T-helper 2 cell treated with Interferon-gamma antibody and Interleukin-4, amounts not matched to agents 5 μg/mL and 100 μg/mL, for 36 hours (primary cell): ENCODE results near the gene RANBP1.

Source experiments
- DNase-seq: peaks from one replicate; pipeline ENCODE4 v3.0.0; 2021; ENCODE audit warnings: low spot score
- H3K27ac Mint-ChIP-seq: one replicate; pipeline ENCODE4 v1.8.0; 2021; ENCODE audit warnings: mild to moderate bottlenecking, mixed read lengths
- H3K27me3 Mint-ChIP-seq: one replicate; pipeline ENCODE4 v1.8.0; 2021; ENCODE audit warnings: low read depth, mixed read lengths
- H3K36me3 Mint-ChIP-seq: one replicate; pipeline ENCODE4 v1.8.0; 2021; ENCODE audit warnings: low read depth, mixed read lengths
- H3K4me1 Mint-ChIP-seq: one replicate; pipeline ENCODE4 v1.8.0; 2021; ENCODE audit warnings: low read depth, mixed read lengths
- H3K4me3 Mint-ChIP-seq: one replicate; pipeline ENCODE4 v1.8.0; 2022; ENCODE audit warnings: mild to moderate bottlenecking, moderate library complexity, mixed read lengths
- H3K9me3 Mint-ChIP-seq: one replicate; pipeline ENCODE4 v1.8.0; 2021; ENCODE audit warnings: mixed read lengths

The RANBP1 gene

DNA sequence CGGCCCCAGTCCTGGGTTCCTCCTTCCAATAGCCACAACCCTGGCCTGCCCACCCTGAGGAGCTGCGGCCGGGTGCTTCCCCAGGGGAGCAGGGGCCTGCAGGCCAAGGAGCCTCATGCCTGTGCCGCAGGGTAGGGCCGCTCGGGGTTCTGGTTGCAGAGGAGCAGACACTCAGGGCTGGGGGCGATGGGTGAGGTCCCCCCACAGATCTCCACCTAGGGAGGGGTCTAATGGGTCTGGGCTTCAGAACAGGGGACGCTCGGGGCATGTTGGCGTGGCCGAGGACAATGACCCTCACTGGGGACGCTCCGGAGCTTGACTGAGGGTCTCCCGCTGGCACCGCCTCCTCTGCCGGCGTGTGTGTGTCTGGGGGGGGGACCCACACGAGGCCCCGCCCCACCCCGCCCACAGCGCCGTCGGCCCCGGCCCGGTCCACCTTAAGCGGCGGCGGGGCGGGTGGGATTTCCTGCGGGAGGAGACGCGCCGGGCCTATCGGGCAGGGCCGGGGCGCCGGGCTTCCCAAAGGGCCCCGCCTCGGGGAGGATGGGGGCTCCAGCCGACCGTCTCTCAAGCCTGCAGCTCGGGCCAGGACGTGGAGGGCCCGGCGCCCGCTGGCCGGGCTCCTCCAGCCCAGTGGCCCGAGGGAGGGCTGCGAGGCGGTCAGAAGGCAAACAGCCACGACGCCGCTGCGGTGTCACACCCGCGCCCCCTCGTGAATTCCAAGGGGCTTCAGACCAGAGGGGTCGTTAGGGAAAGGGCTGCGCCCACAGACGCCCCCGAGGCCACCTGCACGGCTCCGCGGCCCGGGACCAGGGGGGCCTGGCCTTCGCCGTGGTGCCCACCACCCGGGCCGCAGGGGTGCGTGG is 15.1 kb downstream of the RANBP1 start:
- peak; percentile 66 for DNase-seq
- H3K4me3 Mint-ChIP-seq = peak overlapping the region; percentile 65
- no peaks in the 10 kb centered on the region for H3K27me3 Mint-ChIP-seq
- H3K27ac Mint-ChIP-seq = no peak overlapping the region
- peaks cover 13% of the 10 kb centered on the region for H3K36me3 Mint-ChIP-seq
- H3K4me1 Mint-ChIP-seq = peaks cover 11% of the 10 kb centered on the region
- H3K9me3 Mint-ChIP-seq = no peaks in the 10 kb centered on the region

DNA sequence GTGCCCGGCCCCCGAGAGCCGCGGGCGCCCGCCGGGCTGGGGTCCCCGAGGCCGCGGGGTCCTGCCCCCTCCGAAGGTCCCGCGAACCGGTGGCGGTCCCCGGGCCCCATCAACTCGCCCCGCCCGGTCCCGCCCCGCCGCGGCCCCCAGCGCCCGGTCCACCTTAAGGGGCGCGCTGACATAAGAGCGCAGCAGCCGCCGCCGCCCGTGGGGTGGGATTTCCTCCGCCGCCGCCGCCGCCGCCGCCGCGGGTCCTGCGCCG is 15.6 kb downstream of the RANBP1 start, which contains the start of gene ZDHHC8:
ZDHHC8 (plus strand) TSS at position 208 of the 262 bp plus-strand sequence. CDS start 144 bp downstream, outside the sequence.
- no peaks in the 10 kb centered on the region for H3K27me3 Mint-ChIP-seq
- H3K9me3 Mint-ChIP-seq = no peaks in the 10 kb centered on the region
- H3K4me3 Mint-ChIP-seq = peak within 1 kb of the TSS; percentile 72
- H3K4me1 Mint-ChIP-seq = peaks cover 11% of the 10 kb centered on the region
- H3K27ac Mint-ChIP-seq = peak within 1 kb of the TSS; percentile 45
- peaks cover 10% of the 10 kb centered on the region for H3K36me3 Mint-ChIP-seq
- DNase-seq = no peak

GRCh38 chr22:20131859-20132685 is 16.2 kb downstream of the RANBP1 start:
- H3K27me3 Mint-ChIP-seq = no peaks in the 10 kb centered on the region
- peaks cover 11% of the 10 kb centered on the region for H3K4me1 Mint-ChIP-seq
- no peak overlapping the region for H3K27ac Mint-ChIP-seq
- peaks cover 8% of the 10 kb centered on the region for H3K36me3 Mint-ChIP-seq
- H3K9me3 Mint-ChIP-seq = no peaks in the 10 kb centered on the region
- H3K4me3 Mint-ChIP-seq = peak overlapping the region; percentile 72
- no peak for DNase-seq

- Mint-ChIP-seq H3K9me3 (no peaks in the 10 kb centered on the region), H3K4me1 (peaks cover 11% of the 10 kb centered on the region)
- no peak for DNase-seq
Measured at GRCh38 chr22:20132686-20133246, 16.9 kb downstream of the RANBP1 start.

GRCh38 chr22:20133930-20134549 is 18.1 kb downstream of the RANBP1 start:
- Mint-ChIP-seq H3K4me3 (peak overlapping the region; percentile 67), H3K27me3 (no peaks in the 10 kb centered on the region), H3K36me3 (no peaks in the 10 kb centered on the region), H3K9me3 (no peaks in the 10 kb centered on the region), H3K4me1 (peaks cover 9% of the 10 kb centered on the region), H3K27ac (peak overlapping the region; percentile 15)
- DNase-seq = no peak

More at GRCh38 chr22:20132686-20133246, 16.9 kb downstream of the RANBP1 start:
- Mint-ChIP-seq H3K27me3 (no peaks in the 10 kb centered on the region), H3K27ac (peak overlapping the region; percentile 45), H3K36me3 (peaks cover 2% of the 10 kb centered on the region), H3K4me3 (peak overlapping the region; percentile 72)

DNA sequence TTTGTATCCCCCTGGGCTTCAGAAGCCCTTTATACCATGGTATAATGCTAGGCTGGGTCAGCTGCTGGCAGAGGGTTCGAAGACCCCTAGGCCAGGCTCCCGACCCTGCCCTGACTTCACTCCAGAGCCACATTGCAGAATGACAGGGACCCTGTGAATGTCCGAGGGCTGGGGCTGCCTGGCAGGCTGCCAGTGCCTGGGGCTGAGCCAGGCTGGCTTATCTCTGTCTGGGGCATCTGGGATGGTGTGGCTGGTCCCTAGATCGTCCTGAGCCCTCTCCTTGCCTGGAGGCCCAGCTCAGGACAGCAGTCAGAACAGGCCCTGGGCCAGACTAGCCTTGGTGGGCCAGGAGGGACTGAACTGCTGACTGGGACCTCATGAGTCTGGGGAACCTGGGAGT is 19.4 kb downstream of the RANBP1 start:
- Mint-ChIP-seq H3K9me3 (no peaks in the 10 kb centered on the region), H3K27me3 (no peaks in the 10 kb centered on the region), H3K36me3 (no peaks in the 10 kb centered on the region), H3K27ac (no peak overlapping the region), H3K4me3 (no peak overlapping the region), H3K4me1 (peaks cover 8% of the 10 kb centered on the region)
- DNase-seq = no peak

DNA sequence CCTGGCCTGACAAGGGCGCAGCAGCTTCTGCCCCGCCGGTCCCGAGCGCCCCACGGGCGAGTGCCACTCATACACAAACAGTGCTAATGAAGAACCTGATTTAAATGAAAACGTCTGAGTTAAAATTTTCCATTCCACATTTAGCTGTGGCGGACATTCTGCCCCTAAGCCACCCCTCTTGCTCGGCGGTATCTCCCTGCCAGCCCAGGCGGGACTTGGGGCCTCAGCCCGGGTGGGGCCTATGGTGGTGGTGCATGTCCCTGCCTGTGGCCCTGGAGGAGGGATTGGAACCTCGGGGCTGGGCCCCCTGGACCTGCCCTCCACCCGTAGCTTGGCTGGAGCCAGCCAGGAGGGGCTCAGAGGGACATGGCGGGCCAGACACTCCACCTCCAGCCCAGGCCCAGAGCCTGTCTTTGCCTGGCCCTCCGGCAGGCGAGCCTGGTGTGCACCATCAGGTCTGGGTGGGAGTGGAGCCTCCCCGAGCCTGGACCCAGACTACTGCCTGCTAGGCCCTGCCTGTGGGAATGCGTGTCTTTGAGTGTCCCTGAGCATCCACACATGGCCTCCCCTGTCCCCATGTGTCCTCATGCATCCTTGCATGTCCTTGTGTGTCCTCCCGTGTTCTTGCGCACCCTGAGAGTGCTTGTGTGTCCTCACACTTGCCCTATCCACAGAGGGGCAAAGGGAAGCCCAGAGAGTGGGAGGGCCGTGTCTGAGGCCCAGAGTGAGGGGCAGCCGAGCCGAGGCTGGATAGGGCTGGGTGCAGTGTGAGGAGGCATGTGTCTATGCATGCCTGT is 20.1 kb downstream of the RANBP1 start:
- peaks cover 8% of the 10 kb centered on the region for H3K4me1 Mint-ChIP-seq

GRCh38 chr22:20136603-20136873 is 20.6 kb downstream of the RANBP1 start:
- Mint-ChIP-seq H3K27ac (no peak overlapping the region), H3K4me1 (peaks cover 8% of the 10 kb centered on the region), H3K27me3 (no peaks in the 10 kb centered on the region), H3K4me3 (no peak overlapping the region), H3K9me3 (no peaks in the 10 kb centered on the region), H3K36me3 (no peaks in the 10 kb centered on the region)
- no peak for DNase-seq

More for the DNA sequence above, 20.1 kb downstream of the RANBP1 start:
- DNase-seq = no peak
- H3K9me3 Mint-ChIP-seq = no peaks in the 10 kb centered on the region
- no peaks in the 10 kb centered on the region for H3K36me3 Mint-ChIP-seq
- no peak overlapping the region for H3K4me3 Mint-ChIP-seq
- H3K27ac Mint-ChIP-seq = no peak overlapping the region
- H3K27me3 Mint-ChIP-seq = no peaks in the 10 kb centered on the region

DNA sequence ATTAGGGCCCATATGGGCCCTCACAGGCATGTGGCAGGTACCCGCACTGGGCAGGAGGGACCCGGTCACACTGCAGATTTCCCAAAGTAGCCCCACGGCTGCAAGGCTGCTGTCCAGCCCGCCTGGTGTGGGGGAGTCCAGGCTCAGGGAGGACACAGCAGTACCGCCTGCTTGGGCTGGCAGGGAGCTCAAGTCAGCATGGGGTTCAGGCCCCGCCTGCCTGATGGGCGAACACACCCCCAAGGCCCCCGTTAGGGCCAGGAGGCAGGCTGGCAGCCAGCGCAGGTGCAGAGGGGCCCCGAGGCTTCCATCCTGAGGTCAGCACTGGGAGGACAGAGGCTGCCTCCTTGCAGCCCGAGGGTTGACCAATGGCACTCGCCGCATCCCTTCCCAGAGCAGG is 21.2 kb downstream of the RANBP1 start:
- Mint-ChIP-seq H3K36me3 (no peaks in the 10 kb centered on the region), H3K27ac (no peak overlapping the region), H3K9me3 (no peaks in the 10 kb centered on the region)

DNA sequence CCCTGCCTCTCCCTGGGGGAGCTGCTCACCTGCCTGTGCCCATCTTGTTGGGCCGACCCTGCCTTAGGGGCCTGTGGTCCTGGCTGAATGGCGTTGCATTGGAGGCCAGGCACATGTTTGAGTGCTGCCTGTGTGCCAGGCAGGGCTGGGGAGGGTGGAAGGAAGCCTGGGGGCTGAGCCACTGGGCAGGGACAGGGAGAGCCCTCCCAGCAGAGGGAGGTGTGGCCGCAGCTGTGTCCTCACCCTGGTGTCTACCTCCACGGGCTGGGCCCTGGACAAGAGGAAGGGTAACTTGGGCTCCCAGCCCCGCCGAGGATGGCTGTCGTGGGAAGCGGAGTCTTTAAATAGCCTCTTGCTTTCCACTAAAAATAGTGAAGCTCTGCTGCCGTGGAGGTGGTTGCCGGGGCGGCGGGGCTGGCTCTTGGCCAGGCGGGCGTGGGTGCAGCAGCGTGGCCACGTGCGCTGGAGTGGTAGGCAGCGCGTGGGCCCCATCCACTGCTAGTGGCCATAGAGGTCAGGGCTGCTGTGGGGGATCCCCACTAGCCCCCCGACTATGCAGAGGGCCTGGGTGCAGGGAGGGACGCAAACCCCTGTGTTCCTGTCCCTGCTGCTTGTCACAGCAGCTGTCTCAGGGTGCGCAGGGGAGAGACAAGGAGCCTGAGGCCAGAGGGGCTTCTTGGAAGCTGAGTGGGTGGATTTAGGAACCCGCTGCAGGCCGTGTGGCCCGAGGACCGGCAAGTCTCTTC is 21.9 kb downstream of the RANBP1 start:
- H3K27me3 Mint-ChIP-seq = no peaks in the 10 kb centered on the region
- no peak overlapping the region for H3K27ac Mint-ChIP-seq
- H3K9me3 Mint-ChIP-seq = no peaks in the 10 kb centered on the region
- DNase-seq = no peak
- no peaks in the 10 kb centered on the region for H3K36me3 Mint-ChIP-seq
- H3K4me1 Mint-ChIP-seq = peaks cover 6% of the 10 kb centered on the region
- H3K4me3 Mint-ChIP-seq = no peak overlapping the region

More for the DNA sequence above, 21.2 kb downstream of the RANBP1 start:
- H3K27me3 Mint-ChIP-seq = no peaks in the 10 kb centered on the region
- no peak for DNase-seq
- peaks cover 8% of the 10 kb centered on the region for H3K4me1 Mint-ChIP-seq
- no peak overlapping the region for H3K4me3 Mint-ChIP-seq

DNA sequence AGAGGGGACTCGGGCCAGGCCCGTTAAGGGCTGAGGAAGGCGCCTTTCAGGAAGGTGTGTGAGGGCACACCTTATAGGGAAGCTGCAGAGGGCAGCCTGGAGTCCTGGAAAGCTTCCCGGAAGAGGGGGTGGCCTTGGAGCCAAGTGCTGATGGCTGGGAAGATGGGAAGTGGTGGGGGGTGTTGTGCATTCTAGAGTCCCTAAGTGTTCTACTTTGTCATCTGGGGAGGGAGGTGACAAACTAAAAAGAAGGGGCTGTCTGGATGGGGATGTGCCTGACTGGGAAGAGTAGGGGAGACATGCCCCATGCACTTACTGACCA is 22.5 kb downstream of the RANBP1 start:
- Mint-ChIP-seq H3K27ac (no peak overlapping the region), H3K36me3 (no peaks in the 10 kb centered on the region), H3K27me3 (no peaks in the 10 kb centered on the region), H3K4me1 (peaks cover 3% of the 10 kb centered on the region), H3K4me3 (no peak overlapping the region), H3K9me3 (no peaks in the 10 kb centered on the region)
- DNase-seq = no peak

DNA sequence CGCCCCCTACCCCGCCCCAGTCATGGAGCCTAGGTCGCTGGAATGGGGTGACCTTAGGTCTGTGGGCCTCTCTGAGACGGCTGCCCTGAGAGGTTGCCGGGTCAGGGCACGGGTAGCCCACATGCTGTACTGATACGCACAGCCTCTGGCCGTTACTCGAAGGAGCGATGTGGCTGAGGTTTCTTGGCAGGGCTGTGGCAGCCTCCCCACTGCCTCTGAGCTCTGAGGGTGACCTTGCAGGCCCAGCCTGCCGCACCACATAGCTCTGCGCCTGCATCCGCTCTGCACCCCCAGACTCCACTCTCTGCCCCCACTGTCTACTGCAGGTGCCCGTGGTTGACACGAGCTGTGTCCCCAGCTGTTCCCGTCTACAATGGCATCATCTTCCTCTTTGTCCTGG is 23.0 kb downstream of the RANBP1 start:
- H3K36me3 Mint-ChIP-seq = no peaks in the 10 kb centered on the region
- no peaks in the 10 kb centered on the region for H3K9me3 Mint-ChIP-seq
- no peak overlapping the region for H3K4me3 Mint-ChIP-seq
- no peaks in the 10 kb centered on the region for H3K27me3 Mint-ChIP-seq
- H3K4me1 Mint-ChIP-seq = no peaks in the 10 kb centered on the region
- H3K27ac Mint-ChIP-seq = no peak overlapping the region
- DNase-seq = no peak
